VCaP (cell line): ENCODE data around the gene LRIG1.

Experiments used
- H3K27ac ChIP-seq: fragments of 450-650 bp; 2 replicates; pipeline ENCODE4 v1.5.1; 2017
- TF ChIP-seq, protein P1 (sequence below): fragments of 450-650 bp; conservative IDR thresholded peaks from 2 replicates; pipeline ENCODE4 v1.5.1; 2017; ENCODE audit warnings: mild to moderate bottlenecking, moderate library complexity

LRIG1 gene

DNA sequence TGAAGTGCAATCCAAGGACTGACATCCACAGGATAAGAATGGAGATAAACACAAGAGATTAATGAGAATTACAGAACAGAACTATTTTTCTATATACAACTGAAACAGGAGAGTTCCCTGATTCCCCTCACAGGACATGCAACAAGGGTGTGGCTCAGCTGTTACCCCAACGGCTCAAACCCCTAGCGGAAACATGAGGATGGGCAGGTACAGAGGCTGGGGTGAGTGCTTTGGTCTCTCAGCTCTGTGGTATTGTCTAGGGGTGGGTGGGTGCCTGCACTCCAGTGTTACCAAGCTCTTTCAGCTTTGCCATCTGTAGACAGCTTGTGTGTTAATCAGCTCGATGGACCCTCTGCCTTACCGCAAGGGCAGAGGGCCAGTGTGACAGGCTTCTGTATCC lies 17.8 kb upstream of the LRIG1 start:
- no peak overlapping the region for H3K27ac ChIP-seq
- TF ChIP-seq, protein P1, sequence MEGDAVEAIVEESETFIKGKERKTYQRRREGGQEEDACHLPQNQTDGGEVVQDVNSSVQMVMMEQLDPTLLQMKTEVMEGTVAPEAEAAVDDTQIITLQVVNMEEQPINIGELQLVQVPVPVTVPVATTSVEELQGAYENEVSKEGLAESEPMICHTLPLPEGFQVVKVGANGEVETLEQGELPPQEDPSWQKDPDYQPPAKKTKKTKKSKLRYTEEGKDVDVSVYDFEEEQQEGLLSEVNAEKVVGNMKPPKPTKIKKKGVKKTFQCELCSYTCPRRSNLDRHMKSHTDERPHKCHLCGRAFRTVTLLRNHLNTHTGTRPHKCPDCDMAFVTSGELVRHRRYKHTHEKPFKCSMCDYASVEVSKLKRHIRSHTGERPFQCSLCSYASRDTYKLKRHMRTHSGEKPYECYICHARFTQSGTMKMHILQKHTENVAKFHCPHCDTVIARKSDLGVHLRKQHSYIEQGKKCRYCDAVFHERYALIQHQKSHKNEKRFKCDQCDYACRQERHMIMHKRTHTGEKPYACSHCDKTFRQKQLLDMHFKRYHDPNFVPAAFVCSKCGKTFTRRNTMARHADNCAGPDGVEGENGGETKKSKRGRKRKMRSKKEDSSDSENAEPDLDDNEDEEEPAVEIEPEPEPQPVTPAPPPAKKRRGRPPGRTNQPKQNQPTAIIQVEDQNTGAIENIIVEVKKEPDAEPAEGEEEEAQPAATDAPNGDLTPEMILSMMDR: no peak

DNA sequence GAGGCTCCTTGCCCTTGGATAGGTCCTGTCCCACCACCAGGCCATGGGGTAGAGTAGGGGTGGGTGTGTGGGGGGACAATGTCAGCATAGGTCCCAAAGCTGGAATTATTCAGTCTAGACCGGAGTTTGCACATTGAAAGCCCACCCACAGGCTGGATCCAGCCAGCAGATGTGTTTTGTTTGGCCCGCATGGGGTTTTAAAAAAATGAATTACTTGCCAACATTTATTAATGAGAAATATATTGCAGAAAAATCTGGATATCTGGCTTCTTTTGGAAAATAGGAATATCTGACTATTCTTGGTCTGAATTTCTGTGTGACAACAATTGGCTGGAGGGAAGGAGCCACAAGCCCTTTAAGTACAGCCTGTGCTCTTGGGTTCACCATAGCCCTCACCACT lies 17.3 kb upstream of the LRIG1 start:
- no peak overlapping the region for H3K27ac ChIP-seq
- TF ChIP-seq, protein P1: no peak

DNA sequence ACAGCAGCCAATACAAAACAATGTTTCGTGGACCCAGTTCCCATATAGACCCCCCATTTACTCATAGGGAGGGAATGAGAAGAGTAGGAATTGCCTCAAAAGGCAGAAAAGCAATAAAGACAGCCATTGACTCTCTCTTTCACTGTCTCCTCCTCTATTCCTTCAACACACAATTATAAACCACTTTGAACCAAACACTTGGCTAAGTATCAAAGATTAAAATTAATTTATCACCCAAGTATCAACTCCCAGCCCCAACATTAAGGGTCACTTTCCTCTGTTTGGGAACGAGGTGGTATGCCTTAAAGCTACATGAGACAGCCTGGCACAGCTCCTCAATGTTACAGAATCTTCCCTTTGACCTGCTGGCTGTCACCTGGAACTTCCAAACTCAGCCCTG lies 16.4 kb upstream of the LRIG1 start:
- TF ChIP-seq, protein P1: no peak
- H3K27ac ChIP-seq: no peak overlapping the region

DNA sequence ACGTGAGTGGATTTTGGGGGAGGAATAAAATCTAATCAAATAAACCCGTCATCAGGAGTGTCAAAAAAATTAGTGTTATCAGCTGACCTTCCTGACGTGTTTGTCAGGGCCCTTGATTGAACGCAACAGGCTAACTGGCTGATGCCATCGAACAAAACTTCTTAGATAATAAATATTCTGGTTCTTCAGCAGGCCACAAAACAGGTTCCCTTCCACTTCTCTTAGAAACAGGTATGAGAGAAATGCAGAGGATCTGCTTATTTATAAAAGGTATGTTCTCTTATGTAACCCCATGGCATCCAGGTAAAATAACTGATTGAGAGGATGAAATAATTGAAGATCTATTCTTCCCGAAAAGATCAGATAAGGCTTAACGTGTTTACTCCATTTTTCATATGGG lies 7.6 kb upstream of the LRIG1 start:
- no peak overlapping the region for H3K27ac ChIP-seq
- TF ChIP-seq, protein P1: no peak

DNA sequence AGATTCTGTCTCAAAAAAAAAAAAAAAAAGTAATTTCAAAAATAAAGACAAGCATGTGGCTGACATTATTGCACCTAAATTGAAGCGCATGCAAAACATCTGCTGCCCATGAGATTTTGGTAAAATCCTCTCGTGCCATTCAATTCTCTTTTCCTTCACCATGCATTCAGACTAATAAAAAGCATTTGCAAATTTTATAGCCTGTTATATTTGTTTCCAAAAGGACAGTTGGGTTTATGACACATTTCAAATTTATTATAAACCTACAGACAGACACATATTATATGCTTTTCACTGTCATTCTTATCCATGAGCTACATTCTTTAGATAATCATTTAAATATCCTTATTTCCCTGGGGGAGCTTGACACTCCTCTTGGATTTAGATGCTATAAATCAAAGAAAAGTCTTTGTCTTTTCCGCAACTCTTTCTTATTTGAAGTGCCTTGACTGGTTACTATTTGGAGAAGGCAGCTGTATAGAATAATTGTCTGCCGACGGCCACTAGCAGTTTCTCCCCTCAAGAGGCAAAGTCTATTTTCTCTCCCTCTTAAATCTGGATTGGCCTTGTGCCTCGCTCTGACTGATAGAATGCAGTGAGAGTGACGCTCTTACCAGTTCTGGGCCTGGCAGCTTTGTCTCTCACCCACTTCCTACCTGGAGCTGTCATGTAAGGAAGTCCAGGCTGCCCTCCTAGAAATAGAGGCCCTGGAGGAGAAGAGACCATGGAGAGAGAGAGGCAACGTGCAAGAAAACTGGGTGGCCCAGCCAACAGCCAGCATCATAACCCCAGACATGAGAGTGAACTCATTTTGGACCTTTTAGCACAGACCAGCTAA lies 6.8 kb upstream of the LRIG1 start:
- no peak overlapping the region for H3K27ac ChIP-seq
- TF ChIP-seq, protein P1: no peak

DNA sequence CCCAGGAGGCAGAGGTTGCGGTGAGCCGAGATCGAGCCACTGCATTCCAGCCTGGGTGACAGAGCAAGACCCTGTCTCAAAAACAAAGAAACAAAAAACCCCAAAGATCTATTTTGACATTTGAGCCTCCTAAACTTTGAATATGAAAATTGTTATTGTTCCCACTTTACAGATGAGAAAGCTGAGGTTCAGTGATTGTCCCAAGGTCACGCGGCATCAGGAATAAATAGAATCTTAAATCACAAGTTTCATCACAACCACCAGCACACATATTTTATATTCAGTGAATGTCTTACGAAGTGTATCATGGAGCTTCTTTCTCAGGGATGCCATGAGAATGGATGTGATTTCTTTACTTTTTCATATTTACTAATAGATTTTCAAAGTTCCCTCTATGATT lies 5.3 kb upstream of the LRIG1 start:
- TF ChIP-seq, protein P1: no peak
- H3K27ac ChIP-seq: no peak overlapping the region

DNA sequence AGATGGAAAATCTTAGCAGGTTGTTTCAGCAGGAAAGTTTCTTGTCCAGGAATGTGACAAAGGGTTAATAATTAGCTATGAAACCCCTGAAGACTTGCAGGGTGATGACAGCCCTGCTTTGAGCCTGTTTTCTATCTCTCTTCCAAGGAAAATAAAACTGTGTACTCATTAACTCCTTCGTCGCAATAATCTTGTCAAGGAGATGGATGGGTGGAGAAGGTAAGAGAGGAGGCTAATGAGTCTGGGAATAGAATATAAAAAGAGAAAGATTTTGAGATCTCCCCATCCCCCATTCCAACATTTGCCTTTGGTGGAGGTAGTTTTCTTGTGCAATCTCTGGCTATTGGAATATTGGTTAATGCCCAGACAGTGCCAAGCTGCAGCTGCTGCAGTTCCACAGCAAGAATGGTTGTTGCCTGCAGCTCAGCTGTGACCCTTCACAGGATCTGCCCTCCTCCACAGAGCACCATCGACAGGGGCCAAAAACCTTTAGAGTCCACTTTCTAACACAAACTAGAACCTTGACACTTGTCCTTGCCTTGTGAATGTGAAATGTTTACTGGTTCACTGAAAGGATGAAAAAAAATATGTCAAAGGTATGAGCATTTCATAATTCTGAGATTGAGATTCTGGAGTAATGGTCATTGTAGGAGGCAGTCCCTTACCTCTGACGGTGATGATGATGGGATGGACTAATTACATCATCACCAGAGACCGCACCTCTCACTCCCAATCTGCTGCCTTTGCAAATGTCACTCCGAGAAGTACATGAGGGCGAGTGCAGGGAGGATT lies 4.2 kb upstream of the LRIG1 start:
- no peak overlapping the region for H3K27ac ChIP-seq
- TF ChIP-seq, protein P1: no peak
